GM19468 (cell line): ENCODE measurements around the gene ECPAS.
"Not testable (repeated sequence)": the region's sequence is repeated elsewhere in the genome, so short reads cannot be mapped to it uniquely, and the experiment has no call there.

Experiments
- ATAC-seq: cut with Tn5 transposase; IDR thresholded peaks from one replicate; pipeline ENCODE4 v1.9.1; 2021; ENCODE audit warnings: mild to moderate bottlenecking, moderate library complexity, moderate number of reproducible peaks; ENCODE audit not compliant: unreplicated experiment; ENCODE audit errors: extremely low read depth

ECPAS gene

DNA sequence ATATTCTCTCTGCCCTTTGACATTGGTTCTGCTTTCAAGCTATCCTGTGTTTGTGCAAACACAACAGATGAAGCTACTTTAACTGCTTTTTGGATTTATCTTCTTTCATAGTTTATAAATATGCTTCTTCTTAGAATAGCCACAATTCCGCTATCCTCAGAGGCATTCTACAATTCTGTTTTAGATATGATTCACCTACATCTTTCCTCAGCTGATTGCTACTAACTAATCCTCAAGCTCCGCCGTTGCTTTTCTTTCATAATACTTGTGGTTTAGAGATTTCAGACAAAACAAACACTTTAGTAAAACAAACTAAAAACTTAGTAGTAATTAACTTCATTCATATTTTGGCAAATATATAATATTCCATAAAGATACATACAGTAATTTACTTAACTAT, 52.5 kb downstream of the ECPAS start:
- no peak for ATAC-seq

DNA sequence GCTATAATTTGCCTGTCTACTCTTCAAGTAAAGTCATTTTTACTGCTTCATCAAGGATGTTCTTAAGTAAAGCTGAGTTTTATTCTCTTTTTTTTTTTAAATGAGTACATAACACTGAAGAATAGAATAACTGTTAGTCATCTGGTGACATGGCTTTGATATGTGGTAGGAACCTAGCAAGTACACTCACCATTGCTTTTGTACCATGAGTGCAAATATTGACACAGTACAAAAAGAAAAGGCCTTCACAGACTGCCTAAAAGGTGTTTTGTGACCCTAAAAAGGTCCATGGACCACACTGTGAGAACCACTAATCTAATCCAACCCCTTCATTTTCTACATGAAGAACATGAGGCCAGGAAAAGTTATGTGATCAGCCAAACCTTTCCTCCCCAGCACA, 55.0 kb downstream of the ECPAS start:
- no peak for ATAC-seq

DNA sequence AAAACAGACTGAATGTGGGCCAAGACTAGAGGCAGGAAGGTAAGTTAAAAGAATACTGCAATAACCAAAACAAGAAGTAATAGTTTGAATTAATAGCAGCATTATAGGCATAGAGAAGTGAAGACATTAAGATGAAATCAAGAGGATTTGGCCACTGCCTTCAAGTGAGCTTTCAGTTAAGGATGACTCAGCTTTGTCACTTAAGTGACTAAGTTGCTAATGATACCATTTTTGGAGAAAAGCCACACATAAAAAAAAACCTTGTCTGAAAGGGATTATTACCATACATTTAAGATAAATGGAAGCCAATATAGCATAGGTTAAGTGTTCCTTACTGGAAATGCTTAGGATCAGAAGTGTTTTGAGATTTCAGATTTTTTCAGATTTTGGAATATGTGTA, 57.0 kb downstream of the ECPAS start:
- ATAC-seq, result no peak

DNA sequence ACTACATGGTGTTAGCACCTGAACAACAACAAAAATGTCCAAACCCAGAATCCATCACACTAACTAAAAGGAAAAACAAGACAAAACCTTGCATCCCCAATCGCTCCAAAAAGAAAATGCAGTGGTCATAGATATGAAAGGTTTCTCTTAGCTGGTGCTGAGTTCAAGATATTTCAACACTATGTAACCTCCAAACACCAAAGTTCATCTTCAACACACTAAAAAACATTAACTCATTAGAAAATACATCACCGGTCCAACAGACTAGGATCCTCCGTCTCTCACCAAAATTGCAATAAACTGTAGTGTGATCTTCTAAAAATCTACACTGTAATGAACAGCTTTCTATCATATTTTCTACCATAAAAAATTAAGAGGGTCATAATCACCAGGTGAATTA, 60.8 kb downstream of the ECPAS start:
- no peak for ATAC-seq

DNA sequence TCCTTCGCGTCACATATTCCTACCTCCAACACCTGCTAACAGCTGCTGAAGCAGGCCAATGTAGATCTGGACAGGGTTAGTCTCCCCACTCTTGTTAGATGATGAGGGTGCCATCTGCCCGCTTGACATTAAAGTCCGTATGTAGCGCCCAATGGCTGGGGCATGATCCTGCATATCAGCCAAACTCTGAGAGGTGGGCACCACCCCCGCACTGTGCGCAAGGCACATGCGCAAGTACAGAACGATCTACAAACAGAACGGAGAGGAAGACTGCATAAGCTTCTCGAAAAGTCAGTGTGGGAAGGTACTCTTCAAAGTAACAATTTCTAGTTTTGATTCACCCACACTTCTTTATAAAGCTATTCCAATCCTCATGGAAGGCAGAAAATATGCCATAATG, 69.8 kb downstream of the ECPAS start:
- no peak for ATAC-seq

DNA sequence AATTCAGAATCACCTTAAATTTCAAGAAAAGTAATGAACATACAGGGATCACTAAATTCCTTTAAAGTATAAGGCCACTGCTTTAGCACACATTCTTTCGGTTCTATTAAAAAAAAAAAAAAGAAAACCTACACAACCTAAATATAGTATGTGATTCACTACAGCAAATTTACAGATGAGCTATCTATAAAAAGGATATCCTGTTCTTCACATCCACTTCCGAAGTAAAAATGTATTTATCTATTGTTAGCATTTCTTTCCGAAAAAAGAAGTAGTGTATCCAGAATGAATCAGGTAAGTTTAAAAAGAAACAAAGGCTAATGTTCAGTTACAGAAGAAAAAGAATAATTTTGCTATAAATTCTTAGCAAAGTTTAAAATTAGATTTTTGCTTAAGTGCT, 70.2 kb downstream of the ECPAS start:
- ATAC-seq, result no peak

DNA sequence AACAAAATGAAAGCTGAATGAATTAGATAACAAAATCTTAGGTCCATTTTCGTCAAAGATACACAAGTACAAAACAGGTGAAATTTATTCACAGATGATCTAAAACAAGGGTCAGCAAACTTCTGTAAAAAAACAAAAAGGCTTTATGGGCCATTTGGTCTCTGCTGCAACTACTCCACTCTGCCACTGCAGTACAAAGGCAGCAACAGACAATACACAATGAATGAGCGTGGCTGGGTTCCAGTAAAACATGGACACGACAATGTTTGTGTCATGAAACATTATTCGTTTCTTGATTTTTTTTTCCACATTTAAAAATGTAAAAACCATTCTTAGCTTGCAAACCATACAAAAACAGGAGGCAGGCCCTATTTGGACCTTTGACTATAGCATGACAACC, 71.9 kb downstream of the ECPAS start:
- no peak for ATAC-seq

DNA sequence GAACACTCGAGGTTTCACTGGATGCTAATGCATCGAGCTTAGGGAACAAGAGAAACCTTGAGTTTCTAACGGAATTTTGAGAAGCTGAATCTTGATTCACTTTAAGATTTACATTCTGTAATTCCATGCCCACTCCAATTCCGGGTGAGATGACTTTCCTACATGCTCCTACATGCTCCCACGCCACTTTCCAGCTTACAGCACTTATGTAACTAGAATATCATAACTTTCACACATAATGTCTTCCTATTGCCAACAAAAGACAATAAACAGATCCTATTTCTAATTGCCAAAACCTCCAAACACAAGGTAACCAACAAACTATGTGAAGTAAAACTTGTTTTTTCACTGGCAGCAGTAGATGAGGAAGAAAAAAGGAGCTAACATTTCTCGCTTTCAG, 72.9 kb downstream of the ECPAS start:
- ATAC-seq, result no peak

DNA sequence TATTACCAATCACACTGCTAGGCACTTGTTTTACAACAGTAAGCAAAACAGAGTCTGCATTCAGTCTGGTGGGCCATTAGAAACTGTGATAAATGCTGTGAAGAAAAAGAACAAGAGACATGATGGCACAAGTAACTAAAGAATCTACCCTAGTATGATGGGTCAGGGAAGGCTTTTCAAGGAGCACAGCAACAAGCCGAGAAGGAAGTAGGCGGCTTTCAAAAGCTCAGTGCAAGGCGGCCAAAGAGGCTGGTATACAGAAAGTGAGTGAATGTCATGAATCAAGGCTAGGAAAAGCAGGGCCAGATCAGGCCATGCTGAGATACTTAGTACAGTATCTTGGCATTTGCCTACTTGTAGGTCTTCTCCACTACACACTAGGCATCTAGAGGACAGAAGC, 76.4 kb downstream of the ECPAS start:
- no peak for ATAC-seq

DNA sequence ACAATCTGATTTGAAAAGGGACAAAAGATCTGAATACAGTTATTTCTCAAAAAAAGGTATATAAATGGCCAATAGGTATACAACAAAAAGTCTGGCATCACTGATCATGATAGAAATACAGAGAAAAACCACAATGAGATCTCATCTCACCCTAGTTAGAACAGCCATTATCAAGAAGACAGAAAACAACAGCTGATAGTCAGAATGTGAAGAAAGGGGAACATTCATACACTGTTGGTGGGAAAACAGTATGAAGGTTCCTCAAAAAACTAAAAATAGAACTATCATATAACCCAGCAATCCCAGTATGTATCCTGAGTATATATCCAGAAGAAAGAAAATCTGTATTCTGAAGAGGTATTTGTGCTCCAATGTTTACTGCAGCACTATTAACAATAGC, 78.5 kb downstream of the ECPAS start:
- ATAC-seq, result no peak

DNA sequence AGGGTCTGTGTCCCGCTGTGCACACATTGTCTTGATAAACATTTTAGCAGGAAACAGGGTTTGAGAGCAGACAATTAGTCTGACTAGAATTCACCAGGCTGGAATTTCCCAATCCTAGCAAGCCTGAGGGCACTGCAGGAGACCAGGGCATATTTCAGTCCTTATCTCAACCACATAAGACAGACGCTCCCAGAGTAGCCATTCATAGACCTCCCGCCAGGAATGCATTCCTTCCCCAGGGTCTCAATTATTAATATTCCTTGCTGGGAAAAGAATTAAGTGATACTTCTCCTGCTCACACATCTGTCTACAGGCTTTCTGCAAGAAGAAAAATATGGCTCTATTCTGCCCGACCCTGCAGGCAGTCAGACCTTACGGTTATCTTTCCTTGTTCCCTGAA, 82.7 kb downstream of the ECPAS start:
- ATAC-seq, result not testable (repeated sequence)

DNA sequence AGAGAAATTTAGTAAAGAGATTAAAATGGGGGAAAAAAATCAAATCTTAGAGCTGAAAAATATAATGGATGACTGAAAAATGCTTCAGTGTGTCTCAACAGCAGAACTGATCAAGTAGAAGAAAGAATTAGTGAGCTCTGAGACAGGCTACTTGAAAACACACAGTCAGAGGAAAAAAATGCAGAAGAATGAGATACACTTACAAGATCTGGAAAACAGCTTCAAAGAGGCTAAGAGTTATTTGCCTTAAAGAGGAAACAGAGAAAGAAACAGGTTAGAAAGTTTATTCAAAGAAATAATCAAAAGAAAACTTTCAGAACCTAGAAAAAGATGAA, 83.7 kb downstream of the ECPAS start:
- no peak for ATAC-seq

DNA sequence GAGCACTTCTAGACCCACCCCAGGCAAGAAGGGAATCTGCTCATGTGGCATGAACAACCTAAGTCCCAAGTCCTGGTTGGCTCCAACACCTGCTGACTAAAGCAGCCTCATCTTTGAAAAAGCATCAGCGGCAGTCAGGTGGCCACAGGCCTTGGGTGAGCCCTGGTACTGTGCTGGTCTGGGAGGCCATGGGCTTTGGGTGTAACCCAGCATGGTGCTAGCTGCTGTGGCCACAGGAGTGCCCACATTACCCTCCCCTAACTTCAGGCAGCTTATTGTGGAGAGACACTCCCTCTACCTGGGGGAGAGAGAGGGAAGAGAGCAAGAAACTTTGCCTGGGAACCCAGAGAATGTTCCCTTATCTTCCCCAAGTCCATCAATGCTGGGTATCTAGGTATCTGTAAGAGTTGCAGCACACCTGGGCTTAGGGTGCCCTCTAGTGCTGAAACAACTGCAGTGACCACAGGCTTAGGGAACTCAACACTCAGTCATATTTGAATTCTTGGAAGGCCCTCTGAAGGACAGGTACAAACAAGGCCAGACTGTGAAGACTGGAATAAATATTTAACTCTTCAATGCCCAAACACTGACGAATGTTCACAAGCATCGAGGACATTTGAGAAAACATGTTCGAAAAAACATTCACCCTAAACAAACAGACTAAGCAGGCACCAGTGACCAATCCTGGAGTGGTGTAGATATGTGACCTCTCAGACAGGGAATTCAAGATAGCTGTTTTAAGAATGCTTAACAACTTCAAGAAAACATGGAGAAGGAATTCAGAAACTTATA, 84.2 kb downstream of the ECPAS start:
- ATAC-seq, result no peak

DNA sequence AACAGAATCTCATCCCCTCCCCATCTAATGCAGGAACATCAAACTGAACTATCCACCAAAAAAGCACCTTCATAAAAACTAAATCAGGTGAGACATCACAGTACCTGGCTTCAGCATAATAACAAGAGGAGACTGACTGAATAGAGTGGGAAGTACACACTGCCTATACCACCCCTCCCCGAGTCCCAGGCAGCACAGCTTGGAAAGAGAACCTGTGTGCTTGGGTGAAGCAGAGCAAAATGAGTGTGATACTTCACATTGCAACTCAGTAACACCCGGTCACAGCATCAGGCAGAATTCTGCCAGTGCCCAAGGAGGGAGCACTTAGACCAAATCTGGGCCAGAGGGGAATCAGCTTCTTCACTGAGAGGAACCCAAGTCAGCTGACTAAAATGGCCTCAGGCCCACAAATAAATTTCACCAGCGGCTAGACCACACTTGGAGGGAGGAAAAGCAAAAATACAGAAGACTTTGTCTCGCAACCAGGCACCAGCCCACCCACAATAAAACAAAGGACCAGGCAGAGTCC, 84.9 kb downstream of the ECPAS start:
- ATAC-seq, result no peak

DNA sequence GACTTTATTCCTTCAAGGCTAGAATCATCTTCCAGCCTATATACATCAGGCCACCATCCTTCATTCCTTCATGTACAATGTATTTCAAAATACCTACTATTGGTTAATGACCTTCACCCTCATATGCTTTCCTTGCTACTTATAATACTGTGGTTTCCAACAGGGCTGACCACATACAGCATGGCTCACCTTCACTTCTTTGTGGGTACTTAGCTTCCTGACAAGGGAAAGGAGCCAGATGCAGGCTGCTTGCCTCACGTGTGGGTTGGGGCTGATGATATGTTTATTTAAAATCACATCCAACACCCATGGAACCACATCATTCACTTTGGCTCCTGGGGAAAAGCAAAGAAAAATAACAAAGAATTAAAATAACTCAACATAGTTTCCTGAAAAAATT, 90.2 kb downstream of the ECPAS start:
- no peak for ATAC-seq

DNA sequence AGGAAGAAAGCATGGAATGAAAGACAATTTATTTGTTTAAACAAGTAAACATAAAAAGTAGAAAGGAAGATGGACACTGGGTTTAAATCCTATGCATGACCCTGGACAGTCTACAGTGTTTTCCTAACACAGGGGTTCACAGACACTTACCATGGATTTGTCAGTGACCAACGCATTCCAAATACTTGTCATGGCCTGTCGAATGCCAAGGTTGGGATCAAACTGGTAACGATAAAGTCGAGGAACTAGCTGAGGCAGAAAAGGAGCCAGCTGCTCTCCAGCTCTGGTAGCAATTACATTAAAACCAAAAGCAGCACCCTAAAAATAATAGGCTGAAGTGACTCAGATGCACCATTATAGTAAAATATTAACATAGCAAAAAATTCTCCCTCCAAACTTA, 94.8 kb downstream of the ECPAS start:
- no peak for ATAC-seq

DNA sequence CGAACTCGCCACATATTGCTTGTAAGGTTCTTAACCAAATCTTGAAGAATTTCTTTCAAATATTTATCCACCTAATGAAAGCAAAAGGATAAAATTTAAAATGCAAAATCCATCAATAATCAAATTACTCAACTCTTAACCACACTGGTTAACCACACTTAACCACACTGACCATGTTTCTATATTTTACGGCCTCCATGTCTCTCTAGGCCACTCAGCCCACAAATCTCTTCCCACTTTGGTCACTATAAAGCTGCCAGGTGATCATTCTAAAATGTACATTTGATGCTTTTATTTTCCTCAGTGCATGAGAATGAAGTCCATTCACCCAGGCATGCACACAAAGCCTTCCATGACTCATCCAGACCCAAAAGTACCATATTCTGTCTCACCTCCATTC, 97.8 kb downstream of the ECPAS start:
- ATAC-seq, result no peak

DNA sequence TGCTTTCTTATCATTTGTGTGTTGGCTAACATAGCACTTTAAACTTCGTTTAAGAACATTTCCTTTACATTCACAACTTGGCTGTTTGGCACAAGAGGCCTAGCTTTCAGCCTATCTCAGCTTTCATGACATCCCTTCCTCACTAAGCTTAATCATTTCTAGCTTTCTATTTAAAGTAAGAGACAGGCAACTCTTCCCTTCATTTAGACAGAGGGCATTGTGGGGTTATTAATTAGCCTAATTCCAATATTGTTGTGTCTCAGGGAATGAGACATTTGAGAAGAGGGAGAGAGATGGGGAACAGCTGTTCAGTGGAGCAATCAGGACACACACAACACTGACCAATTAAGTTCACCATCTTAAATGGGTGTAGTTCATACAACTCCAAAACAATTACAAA, 103.2 kb downstream of the ECPAS start:
- ATAC-seq, result no peak

DNA sequence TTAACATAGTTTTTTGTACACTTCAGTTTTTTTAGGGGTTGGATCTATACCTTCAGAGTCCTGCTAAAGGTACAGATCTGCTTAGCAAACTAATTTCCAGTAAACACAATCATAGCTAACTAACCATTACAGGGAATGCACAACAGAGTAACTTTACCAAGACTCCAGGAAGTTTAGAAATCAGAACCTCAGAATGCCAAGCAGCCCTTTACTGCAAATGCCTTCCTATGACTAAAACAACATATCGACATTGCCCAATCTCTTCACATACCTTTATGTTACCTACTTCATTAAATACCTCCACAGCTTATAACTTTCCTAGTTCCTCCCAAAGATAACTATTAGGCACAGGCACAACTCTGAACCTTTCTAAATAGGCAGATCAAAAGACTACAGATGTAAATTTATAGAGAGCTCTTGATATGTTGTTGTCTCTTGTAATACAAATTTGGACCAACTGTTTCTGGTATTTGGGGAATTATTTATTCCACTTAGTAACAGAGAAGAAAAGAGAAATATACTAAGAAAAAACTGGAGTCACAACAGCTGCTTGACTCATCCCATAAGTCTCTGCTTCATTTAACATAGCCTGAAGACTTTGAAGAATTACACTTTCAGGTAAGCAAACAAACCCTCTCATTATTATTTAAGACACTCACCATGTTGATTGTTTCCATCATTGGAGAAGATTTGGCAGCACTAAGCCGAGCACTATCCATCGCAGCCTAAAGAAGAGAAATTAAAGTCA, 108.2 kb downstream of the ECPAS start:
- ATAC-seq, result no peak

DNA sequence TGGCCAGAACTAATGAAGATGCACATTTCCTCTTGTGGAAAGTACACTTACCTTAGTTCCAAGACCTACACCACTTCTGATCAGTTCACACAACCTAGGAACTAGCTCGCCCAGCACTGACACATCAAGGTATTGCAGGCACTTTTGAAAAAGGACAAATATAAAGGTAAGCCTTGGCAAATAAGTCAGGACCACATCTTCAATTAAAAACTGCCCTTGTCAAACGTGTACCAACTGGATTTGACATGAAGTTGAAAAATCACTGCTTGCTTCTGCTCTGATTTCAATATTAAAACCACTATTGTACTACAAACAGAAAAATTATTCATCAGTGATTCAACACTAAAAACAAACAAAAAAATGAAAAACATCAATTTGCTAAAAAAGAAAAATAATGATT, 109.1 kb downstream of the ECPAS start:
- no peak for ATAC-seq

DNA sequence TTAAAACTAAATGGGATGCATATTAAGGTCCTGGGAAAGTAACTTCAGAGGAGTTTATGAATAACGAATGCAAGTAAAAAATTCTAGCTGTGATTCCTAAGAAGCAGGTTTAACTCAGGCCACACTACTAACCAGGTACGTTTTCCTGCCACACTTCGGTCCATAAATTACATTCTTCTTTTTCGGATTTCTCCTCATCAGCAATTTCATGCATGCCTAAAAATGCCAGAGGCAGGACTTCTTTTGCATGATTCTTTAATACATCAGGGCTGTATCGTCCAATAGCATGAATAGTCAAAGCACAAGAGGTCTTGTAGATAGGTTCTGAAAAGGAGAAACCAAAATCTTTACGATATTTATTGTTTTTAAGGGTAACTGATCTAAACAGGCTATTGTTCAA, 111.9 kb downstream of the ECPAS start:
- no peak for ATAC-seq

DNA sequence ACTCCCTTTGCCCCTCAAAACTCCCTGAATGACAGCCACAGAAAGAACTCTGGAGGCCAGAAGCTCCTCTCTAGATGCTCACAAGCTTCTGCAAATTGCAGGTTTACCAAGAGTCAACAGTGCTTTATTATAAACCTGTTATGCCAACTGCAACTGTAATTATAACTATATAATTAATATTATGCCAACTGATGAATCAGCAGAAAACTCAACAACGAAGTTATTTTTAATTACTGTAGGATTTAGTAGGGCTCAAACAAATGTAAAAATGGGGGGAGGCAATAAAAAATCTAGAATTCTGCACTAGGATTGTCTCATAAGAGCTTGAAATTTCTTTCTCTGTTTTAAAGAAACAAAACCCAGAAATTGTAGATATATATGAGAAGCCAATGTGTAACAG, 117.2 kb downstream of the ECPAS start:
- no peak for ATAC-seq
